SJSA1 (cell line): ENCODE data around the gene TRERF1. TPM values are rescaled to one million over a fixed set of nuclear protein-coding genes. Genes with fewer than 3 reads are reported as not detected.

Experiments
- DNase-seq, 2 experiments: peaks; one replicate each; pipeline ENCODE4 v3.0.0-alpha.2; 2015 to 2020; ENCODE audit warnings: low spot score in 2 of 2, low read depth in 1 of 2
- H3K27ac ChIP-seq: fragments of 250-450 bp; sonication (Bioruptor Pico); 2 replicates; pipeline ENCODE4 v1.5.1; 2020; ENCODE audit warnings: mild to moderate bottlenecking, moderate library complexity
- H3K27me3 ChIP-seq: fragments of 250-450 bp; sonication (Bioruptor Pico); replicated peaks from 2 replicates; pipeline ENCODE4 v1.5.1; 2020; ENCODE audit warnings: mild to moderate bottlenecking, moderate library complexity
- H3K36me3 ChIP-seq: fragments of 250-450 bp; sonication (Bioruptor Pico); 2 replicates; pipeline ENCODE4 v1.5.1; 2020; ENCODE audit warnings: mild to moderate bottlenecking
- H3K4me1 ChIP-seq: fragments of 250-450 bp; sonication (Bioruptor Pico); replicated peaks from 2 replicates; pipeline ENCODE4 v1.6.1; 2021; ENCODE audit warnings: mild to moderate bottlenecking
- H3K4me3 ChIP-seq: fragments of 250-450 bp; sonication (Bioruptor Pico); 2 replicates; pipeline ENCODE4 v1.5.1; 2020; ENCODE audit warnings: mild to moderate bottlenecking
- H3K9me3 ChIP-seq: fragments of 250-450 bp; sonication (Bioruptor Pico); replicated peaks from 2 replicates; pipeline ENCODE4 v1.5.1; 2020; ENCODE audit warnings: mild to moderate bottlenecking
- total RNA-seq: library from RNA; depleted of rRNA; stranded (reverse); fragments of >200 nt; shearing (Covaris generic); gene quantifications from 2 replicates; pipeline ENCODE4 v1.2.3, GENCODE V29; 2014

TRERF1 gene
- total RNA-seq, 1 experiment from 2014 or later, result 3.6 TPM

DNA sequence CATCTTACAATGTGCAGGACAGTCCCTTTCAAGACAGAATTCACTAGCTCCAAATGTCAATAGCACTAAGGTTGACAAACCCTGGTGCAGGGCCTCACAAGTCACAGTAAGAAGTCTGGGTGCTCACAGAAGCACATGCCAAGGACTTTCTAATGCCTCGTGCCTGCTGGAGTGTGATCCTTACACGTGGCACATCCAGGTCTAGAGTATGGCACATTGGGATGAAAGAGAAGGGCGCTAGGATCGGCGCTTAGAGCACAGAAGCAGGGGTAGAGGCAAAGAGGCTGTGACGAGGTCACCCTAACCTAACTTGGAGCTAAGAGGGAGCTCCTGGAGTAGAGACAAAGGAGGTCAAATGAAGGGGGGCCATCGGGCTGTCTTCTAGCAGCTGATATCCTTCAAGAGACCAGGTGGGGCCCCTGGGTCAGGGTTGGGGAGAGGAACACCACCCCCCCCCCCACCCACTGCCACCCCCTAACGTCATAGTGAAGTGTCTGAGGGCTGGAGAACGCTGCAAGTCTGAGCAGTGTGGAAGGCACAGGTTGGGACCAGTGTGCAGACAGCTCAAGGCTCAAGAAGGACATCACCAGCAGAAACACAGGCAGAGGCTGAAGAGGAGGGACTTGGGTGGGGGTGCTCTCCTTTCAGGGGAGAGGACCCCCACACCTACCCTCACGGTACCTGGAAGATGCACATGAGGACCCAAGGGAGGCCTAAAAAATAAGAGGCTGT, 136.3 kb downstream of the TRERF1 start:
- H3K27ac ChIP-seq, result peak overlapping the region; percentile 99
- H3K4me3 ChIP-seq, result no peak overlapping the region
- H3K4me1 ChIP-seq, result peaks cover 50% of the 10 kb centered on the region
- no peaks in the 10 kb centered on the region for H3K9me3 ChIP-seq
- DNase-seq, result peak in 1 of 2 experiments; percentile 15
- H3K36me3 ChIP-seq, result peaks cover 3% of the 10 kb centered on the region; the same call in 1 of the 2 replicates
- H3K27me3 ChIP-seq, result no peaks in the 10 kb centered on the region

DNA sequence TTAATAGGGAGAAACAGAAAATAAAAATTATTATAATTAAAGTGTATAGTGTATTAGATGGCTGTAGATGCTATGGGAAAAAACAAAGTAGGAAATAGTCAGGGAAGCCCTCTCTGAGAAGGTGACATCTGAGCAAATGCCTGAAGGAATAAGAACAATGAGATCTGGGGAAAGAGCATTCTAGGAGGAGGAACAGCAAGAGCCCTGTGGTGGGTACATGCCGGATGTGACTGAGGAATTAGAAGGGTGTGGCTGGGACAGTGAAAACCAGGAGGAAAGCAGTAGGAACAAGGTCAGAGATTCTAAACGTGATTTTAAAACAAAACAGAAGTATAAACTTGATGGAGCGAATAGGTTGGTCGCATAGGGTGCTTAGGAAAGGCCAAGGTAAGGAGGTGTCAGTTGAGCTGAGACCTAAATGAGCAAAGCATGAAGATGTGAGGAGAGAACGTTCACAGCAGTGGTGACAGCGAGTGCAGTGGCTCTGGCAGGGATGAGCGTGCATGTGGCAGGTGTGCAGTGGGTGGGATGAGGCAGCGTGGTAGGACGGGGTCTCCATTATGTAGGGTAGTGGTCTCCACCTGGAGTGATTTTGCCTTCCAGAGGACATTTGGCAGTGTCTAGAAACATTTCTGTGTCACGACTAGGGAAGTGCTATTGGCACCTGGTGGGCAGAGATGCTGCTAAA, 137.0 kb downstream of the TRERF1 start:
- Histone ChIP-seq H3K27ac (peak overlapping the region; percentile 99), H3K4me1 (peaks cover 50% of the 10 kb centered on the region), H3K4me3 (no peak overlapping the region), H3K27me3 (no peaks in the 10 kb centered on the region), H3K36me3 (peaks cover 3% of the 10 kb centered on the region; the same call in 1 of the 2 replicates), H3K9me3 (no peaks in the 10 kb centered on the region)
- peak; percentile 60 to 61 for DNase-seq

DNA sequence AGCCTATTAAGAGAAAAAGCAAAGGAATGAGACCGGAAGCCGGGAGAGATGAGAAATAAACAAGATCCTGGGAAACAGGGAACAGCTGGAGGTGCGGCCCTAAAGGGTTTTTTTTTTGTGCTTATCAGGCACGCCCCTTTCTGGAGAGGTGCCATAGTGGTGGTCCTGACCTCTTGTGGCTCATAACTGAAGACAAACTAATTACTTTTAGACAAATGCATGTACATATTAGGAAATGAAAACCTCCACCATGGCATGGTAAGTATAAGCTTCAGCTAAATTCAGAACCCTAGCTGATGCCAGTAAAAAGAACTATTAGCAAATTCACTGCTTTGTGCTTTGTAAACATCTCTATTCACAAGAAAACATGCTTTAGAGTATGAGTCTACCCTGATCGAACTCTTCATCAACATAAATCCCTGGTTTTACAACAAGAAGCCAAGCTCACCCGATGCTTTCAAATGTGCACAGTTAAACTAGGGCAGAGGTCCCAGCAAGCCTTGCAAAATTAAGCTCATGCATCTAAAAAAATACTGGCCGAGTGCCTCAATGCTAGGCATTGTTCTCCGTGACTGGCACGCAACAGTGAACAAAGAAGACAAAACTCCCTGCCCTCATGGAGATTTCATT, 137.7 kb downstream of the TRERF1 start:
- peak overlapping the region; percentile 99 for H3K27ac ChIP-seq
- H3K4me3 ChIP-seq, result no peak overlapping the region
- no peaks in the 10 kb centered on the region for H3K9me3 ChIP-seq
- H3K36me3 ChIP-seq, result peaks cover 3% of the 10 kb centered on the region; the same call in 1 of the 2 replicates
- H3K27me3 ChIP-seq, result no peaks in the 10 kb centered on the region
- peak; percentile 64 to 71 for DNase-seq
- peaks cover 50% of the 10 kb centered on the region for H3K4me1 ChIP-seq

DNA sequence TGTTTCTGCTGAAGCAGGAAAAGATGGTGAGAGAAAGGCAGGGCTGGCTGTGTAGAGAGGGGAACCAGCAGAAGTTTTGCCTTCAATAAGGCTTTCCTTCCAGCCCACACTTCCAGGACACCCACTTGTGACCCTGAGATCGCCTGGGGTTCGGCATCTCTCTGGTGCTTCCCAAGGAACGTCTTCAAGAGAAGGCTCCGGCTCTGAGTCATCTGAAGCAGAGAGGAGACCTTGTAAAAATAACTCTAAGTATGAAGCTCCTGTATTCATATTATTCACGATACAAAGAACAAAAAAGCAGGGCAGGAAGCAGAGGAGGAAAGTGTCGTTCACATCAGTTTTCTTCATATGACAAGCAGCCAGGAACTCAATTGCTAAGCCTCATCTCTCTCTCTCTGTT, 138.7 kb downstream of the TRERF1 start:
- no peak overlapping the region for H3K4me3 ChIP-seq
- peaks cover 50% of the 10 kb centered on the region for H3K4me1 ChIP-seq
- H3K27ac ChIP-seq, result peak overlapping the region; percentile 99
- no peaks in the 10 kb centered on the region for H3K9me3 ChIP-seq
- peaks cover 3% of the 10 kb centered on the region; the same call in 1 of the 2 replicates for H3K36me3 ChIP-seq
- peak; percentile 48 to 55 for DNase-seq
- H3K27me3 ChIP-seq, result no peaks in the 10 kb centered on the region

DNA sequence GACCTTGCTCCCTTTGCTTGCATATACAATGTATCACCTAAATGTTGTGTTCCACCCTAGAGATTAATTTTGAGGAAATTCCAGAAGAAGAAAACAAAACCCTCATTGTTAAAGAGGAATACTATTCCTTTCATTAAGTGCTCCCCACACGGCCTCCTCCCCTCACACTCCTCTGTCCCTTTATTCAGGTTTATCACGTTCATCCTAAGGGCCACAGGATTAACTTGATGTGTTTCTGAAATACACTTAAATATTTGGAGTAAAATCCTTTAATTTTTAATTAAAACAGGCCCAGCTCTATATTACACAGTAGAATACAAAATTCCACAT, 144.6 kb downstream of the TRERF1 start:
- DNase-seq, result no peak
- no peaks in the 10 kb centered on the region for H3K36me3 ChIP-seq
- no peak overlapping the region for H3K27ac ChIP-seq
- H3K4me3 ChIP-seq, result no peak overlapping the region
- H3K27me3 ChIP-seq, result no peaks in the 10 kb centered on the region
- no peaks in the 10 kb centered on the region for H3K9me3 ChIP-seq
- no peaks in the 10 kb centered on the region for H3K4me1 ChIP-seq

DNA sequence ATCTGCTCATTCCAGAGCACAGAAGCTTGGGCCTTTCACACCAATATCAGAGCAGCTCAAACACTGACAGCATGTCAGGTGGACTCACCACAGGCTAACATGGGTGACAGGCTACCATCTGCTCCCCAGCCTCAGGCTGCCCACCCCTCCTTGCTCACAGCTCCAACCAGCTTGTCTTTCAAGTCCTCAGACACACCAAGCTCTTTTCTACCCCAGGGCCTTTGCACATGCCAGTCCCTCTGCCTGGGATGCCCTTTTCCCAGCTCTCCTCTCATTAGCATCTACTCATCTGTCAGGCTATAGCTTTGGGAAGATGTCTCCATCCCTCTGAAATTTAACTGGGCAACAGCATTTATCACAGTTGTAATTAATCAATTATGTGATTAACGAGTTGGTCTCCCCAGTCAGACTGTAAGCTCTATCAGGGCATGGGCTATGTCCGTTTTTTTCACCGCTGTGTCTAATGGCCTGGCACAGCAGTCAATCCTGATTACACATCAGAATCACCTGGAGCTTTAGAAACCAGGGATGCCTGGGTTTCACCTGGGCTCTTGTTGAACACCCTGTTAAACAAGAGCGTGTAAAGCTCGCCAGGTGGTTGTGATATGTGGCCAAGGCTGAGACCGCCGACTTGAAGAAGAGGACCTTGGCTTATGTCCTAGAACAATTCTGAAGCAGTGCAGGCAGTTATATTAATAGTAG, 145.1 kb downstream of the TRERF1 start:
- Histone ChIP-seq H3K4me1 (no peaks in the 10 kb centered on the region), H3K36me3 (no peaks in the 10 kb centered on the region), H3K4me3 (no peak overlapping the region), H3K27me3 (no peaks in the 10 kb centered on the region), H3K27ac (no peak overlapping the region), H3K9me3 (no peaks in the 10 kb centered on the region)
- no peak for DNase-seq

DNA sequence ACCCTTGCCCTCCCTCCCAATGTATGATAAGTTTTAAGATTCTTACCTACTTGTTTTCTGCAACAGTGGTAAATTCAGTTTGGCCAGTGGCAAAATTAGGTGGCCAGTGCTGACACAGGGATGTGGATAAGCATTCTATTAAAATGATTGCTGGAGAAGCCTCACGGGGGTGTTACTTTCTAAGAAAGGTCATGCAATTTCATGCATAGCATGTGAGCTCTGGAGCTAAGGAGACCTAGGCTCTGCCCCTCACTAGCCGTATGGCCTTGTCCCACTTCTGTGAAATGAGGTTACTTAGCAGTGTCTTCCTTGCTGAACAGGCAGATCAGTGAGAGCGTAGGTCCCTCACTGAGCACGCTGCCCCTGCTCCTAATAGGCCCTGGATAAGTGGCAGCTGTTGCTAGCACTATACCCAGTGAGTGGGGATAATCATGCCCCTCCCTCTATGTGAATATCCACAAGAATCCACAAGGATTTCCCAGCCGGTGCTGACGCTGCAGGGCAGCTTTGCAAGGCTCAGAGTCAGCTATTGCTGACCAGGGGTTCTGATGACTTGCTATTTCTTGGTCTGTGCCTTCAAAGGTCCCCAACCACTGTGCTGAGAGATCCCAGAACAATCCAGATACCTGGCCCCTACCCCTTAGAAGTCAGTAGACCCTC, 147.5 kb downstream of the TRERF1 start:
- Histone ChIP-seq H3K9me3 (no peaks in the 10 kb centered on the region), H3K4me1 (no peaks in the 10 kb centered on the region), H3K27ac (no peak overlapping the region), H3K4me3 (no peak overlapping the region), H3K27me3 (no peaks in the 10 kb centered on the region), H3K36me3 (peaks cover 7% of the 10 kb centered on the region)
- DNase-seq, result no peak

DNA sequence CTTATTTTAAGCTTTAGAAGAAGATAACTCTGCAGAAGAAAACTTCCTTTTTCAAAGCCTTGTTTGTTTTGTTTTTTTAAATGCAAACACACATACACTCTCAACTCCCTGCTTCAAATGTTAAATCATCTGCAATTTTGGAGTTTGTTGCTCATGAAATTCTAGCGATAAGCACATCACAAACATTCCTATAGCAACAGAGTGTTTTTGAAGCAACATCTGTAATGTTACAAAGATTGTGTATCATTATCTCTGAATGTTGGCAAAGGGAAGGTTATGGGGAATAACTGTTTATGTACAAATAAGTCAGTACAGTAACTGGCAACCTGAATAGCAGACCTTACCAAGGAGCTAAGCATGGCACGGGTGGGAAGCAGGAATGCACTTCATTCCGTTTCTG, 149.3 kb downstream of the TRERF1 start:
- H3K9me3 ChIP-seq, result no peaks in the 10 kb centered on the region
- no peaks in the 10 kb centered on the region for H3K27me3 ChIP-seq
- H3K27ac ChIP-seq, result no peak overlapping the region
- peaks cover 2% of the 10 kb centered on the region for H3K4me1 ChIP-seq
- H3K4me3 ChIP-seq, result no peak overlapping the region
- H3K36me3 ChIP-seq, result peaks cover 7% of the 10 kb centered on the region
- no peak for DNase-seq

DNA sequence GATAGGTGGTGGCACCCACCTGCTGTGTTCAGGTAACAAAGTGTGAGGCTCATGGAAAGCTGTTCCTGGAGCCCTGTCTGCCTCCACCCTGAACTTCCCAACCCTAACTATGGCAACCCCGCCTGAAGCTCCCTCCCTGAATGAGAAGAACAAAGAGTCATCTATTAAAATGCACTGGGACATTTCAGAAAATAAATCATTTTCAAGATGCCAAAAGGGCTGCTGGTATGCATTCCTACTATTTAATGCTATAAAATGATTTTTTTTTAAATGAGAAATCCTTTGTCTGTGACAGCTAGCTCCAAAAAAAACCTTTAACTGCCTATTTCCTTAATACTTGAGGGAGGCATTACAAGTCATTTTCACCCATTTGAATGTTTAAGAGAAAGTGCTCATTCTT, 149.7 kb downstream of the TRERF1 start:
- H3K27ac ChIP-seq, result no peak overlapping the region
- peaks cover 7% of the 10 kb centered on the region for H3K36me3 ChIP-seq
- no peaks in the 10 kb centered on the region for H3K9me3 ChIP-seq
- H3K27me3 ChIP-seq, result no peaks in the 10 kb centered on the region
- no peak for DNase-seq
- no peak overlapping the region for H3K4me3 ChIP-seq
- peaks cover 6% of the 10 kb centered on the region for H3K4me1 ChIP-seq

DNA sequence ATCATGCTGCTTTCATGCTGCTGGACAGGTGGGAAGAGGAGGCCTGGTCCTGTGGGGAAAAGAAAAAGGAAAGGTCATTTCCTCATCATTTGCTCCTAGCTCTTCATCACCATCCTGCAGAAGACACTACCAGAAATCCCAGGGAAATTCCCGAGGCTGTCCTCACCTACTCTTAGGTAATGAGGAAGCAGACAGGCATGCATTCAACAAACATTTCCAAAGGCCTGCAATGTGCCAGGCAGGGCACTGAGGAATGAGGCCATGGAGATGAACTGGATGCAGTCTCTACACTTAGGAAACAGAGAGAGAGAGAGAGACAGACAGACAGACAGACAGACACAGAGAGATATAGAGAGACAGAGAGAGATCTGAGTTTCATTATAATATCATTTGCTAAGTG, 151.0 kb downstream of the TRERF1 start:
- no peak overlapping the region for H3K4me3 ChIP-seq
- no peaks in the 10 kb centered on the region for H3K9me3 ChIP-seq
- H3K27ac ChIP-seq, result no peak overlapping the region
- peaks cover 7% of the 10 kb centered on the region for H3K36me3 ChIP-seq
- peaks cover 18% of the 10 kb centered on the region for H3K4me1 ChIP-seq
- DNase-seq, result no peak
- no peaks in the 10 kb centered on the region for H3K27me3 ChIP-seq

DNA sequence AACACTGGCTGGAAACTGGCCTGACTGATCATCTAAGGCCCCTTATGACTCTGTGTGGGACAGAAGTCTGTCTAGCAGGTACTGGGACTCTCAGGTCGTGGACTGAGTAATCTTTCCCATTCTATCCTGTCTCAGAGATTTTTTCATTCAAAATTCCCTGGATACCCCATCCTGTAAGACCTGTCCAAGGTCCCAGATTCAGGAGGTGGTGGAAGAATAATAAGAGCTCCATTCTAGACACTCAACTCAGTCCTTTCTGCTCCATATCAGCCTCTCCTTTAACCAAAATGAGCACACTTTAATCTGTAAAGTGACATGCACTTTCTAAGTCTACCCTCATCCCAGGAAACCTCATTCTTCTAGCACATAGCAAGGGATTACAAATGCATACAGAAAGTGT, 151.5 kb downstream of the TRERF1 start:
- Histone ChIP-seq H3K36me3 (peaks cover 7% of the 10 kb centered on the region), H3K4me1 (peaks cover 23% of the 10 kb centered on the region), H3K27ac (no peak overlapping the region), H3K27me3 (no peaks in the 10 kb centered on the region), H3K4me3 (no peak overlapping the region), H3K9me3 (no peaks in the 10 kb centered on the region)
- no peak for DNase-seq

DNA sequence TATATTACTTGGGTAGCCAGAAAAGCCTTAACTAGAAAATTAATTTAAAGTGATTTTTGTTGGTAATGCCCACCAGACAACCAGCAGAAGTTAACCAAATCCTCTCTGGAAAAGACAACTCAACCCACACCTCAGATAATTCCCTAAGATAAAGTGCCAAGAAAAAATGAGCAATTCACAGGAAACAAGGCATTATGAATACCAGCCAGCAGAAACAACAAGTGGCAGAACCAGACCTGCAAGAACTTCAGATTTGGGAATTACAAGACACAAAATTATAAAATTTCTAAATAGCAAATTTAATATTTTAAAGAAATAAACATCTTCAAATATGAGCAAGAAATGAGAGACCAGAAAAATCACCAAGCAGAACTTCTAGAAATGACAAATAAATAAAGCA, 154.1 kb downstream of the TRERF1 start:
- Histone ChIP-seq H3K27ac (no peak overlapping the region), H3K27me3 (no peaks in the 10 kb centered on the region), H3K4me3 (no peak overlapping the region), H3K4me1 (peaks cover 35% of the 10 kb centered on the region), H3K9me3 (no peaks in the 10 kb centered on the region), H3K36me3 (peaks cover 7% of the 10 kb centered on the region)
- DNase-seq, result no peak

DNA sequence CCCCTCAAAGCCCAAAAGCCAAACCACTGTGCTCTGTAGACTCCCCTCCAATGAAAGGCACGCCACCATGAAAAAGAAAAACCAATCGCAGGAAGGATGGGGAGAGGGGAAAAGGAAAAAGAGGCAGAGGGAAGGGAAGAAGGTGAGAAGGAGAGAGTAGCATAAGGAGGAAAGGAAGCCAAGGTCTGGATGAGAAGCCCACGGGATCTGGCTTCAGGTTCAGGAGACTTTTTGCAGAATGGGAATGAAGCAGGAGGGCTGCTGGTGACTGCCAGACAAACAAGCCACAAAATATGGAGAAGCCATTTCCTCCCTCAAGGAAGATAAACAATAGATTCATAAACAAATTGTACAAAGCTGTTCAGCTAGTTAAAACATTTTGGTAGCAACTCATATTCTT, 155.1 kb downstream of the TRERF1 start:
- peaks cover 46% of the 10 kb centered on the region for H3K4me1 ChIP-seq
- H3K4me3 ChIP-seq, result no peak overlapping the region
- DNase-seq, result peak in 1 of 2 experiments; percentile 15
- no peaks in the 10 kb centered on the region for H3K9me3 ChIP-seq
- H3K36me3 ChIP-seq, result peaks cover 11% of the 10 kb centered on the region
- no peak overlapping the region for H3K27ac ChIP-seq
- no peaks in the 10 kb centered on the region for H3K27me3 ChIP-seq
